HL-60 (cell line): ENCODE results near the gene CALHM2.

Experiments
- CTCF ChIP-seq: IDR thresholded peaks from one replicate; pipeline ENCODE4 v1.5.1; 2011; ENCODE audit warnings: low read length, control low read depth, inconsistent platforms; ENCODE audit not compliant: insufficient read depth
- GABPA ChIP-seq: IDR thresholded peaks from 2 replicates; pipeline ENCODE4 v1.6.1; 2012; ENCODE audit warnings: low read depth
- POLR2AphosphoS5 ChIP-seq: IDR thresholded peaks from 2 replicates; pipeline ENCODE4 v1.6.1; 2012; ENCODE audit warnings: low read depth
- REST ChIP-seq: IDR thresholded peaks from 2 replicates; pipeline ENCODE4 v1.6.1; 2012; ENCODE audit warnings: low read depth; ENCODE audit not compliant: insufficient replicate concordance
- SPI1 ChIP-seq: IDR thresholded peaks from 2 replicates; pipeline ENCODE4 v1.6.1; 2012; ENCODE audit warnings: low read depth, mild to moderate bottlenecking, borderline replicate concordance

- TF ChIP-seq CTCF (no peak), REST (no peak), POLR2AphosphoS5 (no peak), GABPA (no peak), SPI1 (no peak)
Observed at GRCh38 chr10:103450201-103450695, 1.9 kb downstream of the CALHM2 start.
